A673 (cell line): Measurements from ENCODE around the gene GSAP. TPM values are rescaled to one million over a fixed set of nuclear protein-coding genes. Genes with fewer than 3 reads are reported as not detected.

ENCODE experiments used
- BruUV-seq: library from RNA; stranded (reverse); fragments of 400-500 nt; replicated peaks from 2 replicates; lab custom pipeline; 2021; lab: Mats Ljungman, UMichigan
- CTCF ChIA-PET: fragments of 300-600 bp; sonication (Branson Sonifier 250); formaldehyde crosslinking; loops from one replicate; lab custom pipeline; 2022; ENCODE audit warnings: antibody characterized with exemption; lab: Charles Lee
- POLR2A ChIA-PET: fragments of 300-600 bp; sonication (Branson Sonifier 250); formaldehyde crosslinking; loops from one replicate; lab custom pipeline; 2022; ENCODE audit warnings: antibody characterized with exemption; ENCODE audit not compliant: low non-redundant PET; lab: Charles Lee
- DNase-seq: peaks from one replicate; pipeline ENCODE4 v3.0.0-alpha.2; 2015; ENCODE audit warnings: low spot score
- H3K27ac ChIP-seq: fragments of 200-600 bp; sonication (generic); 2 replicates; pipeline ENCODE4 v1.5.1; 2016; ENCODE audit warnings: mixed run types, low read depth, mild to moderate bottlenecking, mixed read lengths, antibody characterized with exemption, low read length; ENCODE audit not compliant: poor library complexity, severe bottlenecking
- H3K27me3 ChIP-seq: fragments of 200-600 bp; sonication (generic); replicated peaks from 2 replicates; pipeline ENCODE4 v1.6.1; 2017; ENCODE audit warnings: mixed run types, low read depth, mild to moderate bottlenecking, mixed read lengths, antibody characterized with exemption, low read length; ENCODE audit not compliant: insufficient read depth, poor library complexity
- H3K36me3 ChIP-seq: fragments of 200-600 bp; sonication (generic); 2 replicates; pipeline ENCODE4 v1.6.1; 2016; ENCODE audit warnings: mixed run types, mild to moderate bottlenecking, mixed read lengths, antibody characterized with exemption, low read length; ENCODE audit not compliant: insufficient read depth, poor library complexity, severe bottlenecking
- H3K4me1 ChIP-seq: fragments of 200-600 bp; sonication (generic); 2 replicates; pipeline ENCODE4 v1.6.1; 2017; ENCODE audit warnings: mixed run types, mild to moderate bottlenecking, mixed read lengths, antibody characterized with exemption, low read length; ENCODE audit not compliant: insufficient read depth, poor library complexity, severe bottlenecking
- H3K4me3 ChIP-seq: fragments of 200-600 bp; sonication (generic); 2 replicates; pipeline ENCODE4 v1.5.1; 2016; ENCODE audit warnings: low read depth, mixed run types, mild to moderate bottlenecking, mixed read lengths, low read length; ENCODE audit not compliant: poor library complexity, severe bottlenecking
- H3K9me3 ChIP-seq: fragments of 200-600 bp; sonication (generic); 2 replicates; pipeline ENCODE4 v1.6.1; 2016; ENCODE audit warnings: mixed run types, low read depth, mild to moderate bottlenecking, mixed read lengths, antibody characterized with exemption, low read length; ENCODE audit not compliant: poor library complexity, severe bottlenecking
- CTCF ChIP-seq: fragments of 300-800, 200-600 bp; sonication (generic); conservative IDR thresholded peaks from 2 replicates; pipeline ENCODE4 v1.5.1; 2017; ENCODE audit warnings: low read depth, mild to moderate bottlenecking, antibody characterized with exemption, low read length, moderate library complexity, mixed read lengths
- EZH2 ChIP-seq: fragments of 200-600 bp; sonication (generic); IDR thresholded peaks from 2 replicates; pipeline ENCODE4 v1.6.1; 2017; ENCODE audit warnings: borderline replicate concordance, low read depth, mild to moderate bottlenecking, mixed read lengths, antibody characterized with exemption, low read length; ENCODE audit not compliant: poor library complexity, severe bottlenecking
- intact Hi-C: fragments of 100-400 bp; cut with micrococcal nuclease; formaldehyde crosslinking; loops from one replicate; pipeline ENCODE4 v1.10.0; 2022; ENCODE audit not compliant: unreplicated experiment
- total RNA-seq: library from RNA; stranded (reverse); gene quantifications from 2 replicates; pipeline ENCODE4 v1.2.3, GENCODE V29; 2021

The GSAP gene
- total RNA-seq, 1 experiment from 2014 or later, result 0.15 TPM

GRCh38 chr7:77409005-77409738 lies 7.0 kb downstream of the GSAP start:
- intact Hi-C loops, result no loop called here
- no TSS peak for BruUV-seq
- no peaks in the 10 kb centered on the region for H3K27me3 ChIP-seq
- H3K4me3 ChIP-seq, result no peak overlapping the region
- ChIA-PET CTCF (no interaction called here), POLR2A (interaction anchor here (0.6 kb wide), 1 partner anchor 128 kb away, joined by 4 read pairs; the partner anchor contains the start of gene PTPN12)
- no peak overlapping the region for H3K27ac ChIP-seq
- no peak for DNase-seq
- no peaks in the 10 kb centered on the region for H3K9me3 ChIP-seq
- no peaks in the 10 kb centered on the region for H3K36me3 ChIP-seq
- TF ChIP-seq EZH2 (no peak), CTCF (no peak)
- H3K4me1 ChIP-seq, result no peaks in the 10 kb centered on the region

- Histone ChIP-seq H3K27ac (no peak overlapping the region), H3K4me1 (no peaks in the 10 kb centered on the region), H3K4me3 (no peak overlapping the region), H3K36me3 (no peaks in the 10 kb centered on the region), H3K9me3 (no peaks in the 10 kb centered on the region), H3K27me3 (no peaks in the 10 kb centered on the region)
- ChIA-PET POLR2A (no interaction called here), CTCF (no interaction called here)
- no peak for DNase-seq
- no peak for TF ChIP-seq CTCF
- TF ChIP-seq EZH2, result no peak
- no TSS peak for BruUV-seq
- intact Hi-C loops, result no loop called here
Observed at GRCh38 chr7:77407906-77408305, 8.2 kb downstream of the GSAP start.

GRCh38 chr7:77406421-77406820 lies 9.7 kb downstream of the GSAP start:
- H3K27ac ChIP-seq, result no peak overlapping the region
- POLR2A ChIA-PET, result no interaction called here
- no TSS peak for BruUV-seq

More at GRCh38 chr7:77406421-77406820, 9.7 kb downstream of the GSAP start:
- Histone ChIP-seq H3K4me1 (no peaks in the 10 kb centered on the region), H3K36me3 (no peaks in the 10 kb centered on the region), H3K4me3 (no peak overlapping the region), H3K9me3 (no peaks in the 10 kb centered on the region), H3K27me3 (no peaks in the 10 kb centered on the region)
- TF ChIP-seq CTCF (no peak), EZH2 (no peak)
- CTCF ChIA-PET, result no interaction called here
- no peak for DNase-seq
- intact Hi-C loops, result no loop called here
